ENCODE data around the gene LST1.

The LST1 gene

DNA sequence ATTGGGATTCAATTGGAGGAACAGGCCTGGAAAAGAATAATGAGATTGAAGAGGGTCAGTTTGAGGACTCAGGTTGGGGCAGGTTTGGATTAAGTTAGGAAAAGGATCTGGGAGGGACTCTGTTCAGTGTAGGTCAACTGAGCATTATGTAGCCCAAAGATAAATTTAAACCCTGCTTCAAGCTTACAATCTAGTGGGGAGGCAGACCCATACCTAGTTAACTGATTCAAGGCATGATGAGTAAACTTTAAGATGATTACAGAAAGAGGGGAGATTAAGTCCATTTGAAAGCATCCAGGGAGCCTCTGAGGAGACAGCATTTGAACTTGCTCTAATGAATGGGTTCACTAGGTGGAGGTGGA is 25.4 kb upstream of the LST1 start:
- DNase-seq: no peak

DNA sequence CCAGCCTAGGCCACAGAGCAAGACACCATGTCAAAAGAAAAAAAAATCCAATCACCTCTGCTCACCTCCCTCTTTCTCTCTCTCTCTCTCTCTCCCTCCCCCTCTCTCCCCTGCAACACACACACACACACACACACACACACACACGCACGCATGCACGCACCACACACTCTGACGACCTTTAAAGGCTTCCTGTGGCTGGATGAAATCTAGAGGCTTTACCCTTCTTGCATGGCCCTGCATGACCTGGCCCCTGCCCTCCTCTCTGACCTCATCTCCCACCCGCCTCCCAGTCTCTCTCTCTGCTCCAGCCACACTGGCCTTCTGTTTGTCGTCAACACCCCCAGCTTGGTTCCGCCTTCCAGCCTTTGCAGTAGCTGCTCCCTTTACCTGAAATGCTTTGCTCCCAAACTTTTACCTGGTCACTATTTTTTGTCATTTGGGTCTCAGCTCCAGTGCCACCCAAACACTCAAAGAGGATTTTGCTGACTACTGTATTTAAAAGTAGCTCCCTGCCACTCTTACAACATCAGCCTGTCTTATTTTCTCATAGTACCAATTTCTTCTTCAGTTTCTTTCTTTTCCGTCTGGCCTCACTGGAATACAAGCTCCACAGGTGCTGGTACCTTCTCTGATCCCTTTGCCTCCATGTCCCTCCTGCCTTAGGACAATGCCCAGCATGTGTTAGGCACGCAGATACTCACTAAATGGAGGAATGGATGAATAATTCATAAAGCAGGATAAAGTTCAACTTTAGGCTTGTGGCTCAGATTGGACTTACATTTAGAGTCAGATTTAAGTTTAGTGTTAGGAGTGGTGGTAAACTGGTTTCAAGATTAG is 18.3 kb upstream of the LST1 start:
- no peak for DNase-seq

DNA sequence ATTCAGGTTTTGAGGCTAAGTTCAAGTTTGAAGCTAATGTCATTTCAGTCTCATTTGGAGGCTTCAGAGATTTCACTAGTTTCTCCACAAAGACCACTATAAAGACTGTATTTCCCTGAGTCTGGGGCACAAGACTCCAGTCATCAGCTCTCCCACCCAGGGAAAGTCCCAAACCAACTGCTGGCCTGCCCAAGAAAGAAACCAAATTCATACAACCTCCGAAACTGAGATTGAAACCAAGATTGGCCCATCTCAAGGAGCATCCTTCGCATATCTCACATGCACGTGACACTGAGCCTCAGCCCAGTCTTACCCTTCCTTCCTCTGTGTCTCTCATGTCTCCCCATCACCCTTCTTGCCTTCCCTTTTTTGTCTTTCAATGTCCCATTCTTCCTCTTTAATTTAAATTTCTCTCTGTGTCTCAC is 17.5 kb upstream of the LST1 start:
- no peak for DNase-seq

DNA sequence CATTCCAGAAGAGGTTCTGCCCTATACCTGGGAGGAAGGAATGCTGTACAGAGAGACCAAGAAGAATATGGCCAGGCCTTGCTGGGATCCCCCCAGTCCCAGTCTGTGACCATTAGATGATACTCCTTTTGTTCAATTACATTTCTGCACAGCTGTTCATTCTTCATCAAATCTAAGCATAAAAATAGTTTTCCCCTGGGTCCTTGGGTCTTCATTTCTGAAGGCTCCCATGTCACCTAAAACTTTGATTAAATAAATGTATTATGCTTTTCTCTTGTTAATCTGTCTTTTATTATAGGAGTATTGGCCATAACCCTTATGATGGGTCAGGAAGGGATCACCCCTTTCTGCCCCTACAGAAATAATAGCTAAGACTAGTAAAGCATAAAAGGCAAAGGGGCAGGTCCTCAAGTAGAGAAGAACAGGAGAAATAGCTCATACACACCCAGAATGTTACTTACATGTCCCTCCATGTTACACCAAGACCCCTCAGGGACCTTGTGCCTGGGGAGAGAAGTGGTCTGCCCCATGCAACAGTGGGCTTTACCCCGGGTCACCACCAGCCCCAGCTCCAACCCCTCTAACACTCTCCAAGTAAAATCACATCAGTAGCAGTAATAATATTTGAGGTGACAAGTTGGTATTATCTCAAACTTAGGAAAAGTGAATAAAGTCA is 16.1 kb upstream of the LST1 start:
- DNase-seq: no peak

DNA sequence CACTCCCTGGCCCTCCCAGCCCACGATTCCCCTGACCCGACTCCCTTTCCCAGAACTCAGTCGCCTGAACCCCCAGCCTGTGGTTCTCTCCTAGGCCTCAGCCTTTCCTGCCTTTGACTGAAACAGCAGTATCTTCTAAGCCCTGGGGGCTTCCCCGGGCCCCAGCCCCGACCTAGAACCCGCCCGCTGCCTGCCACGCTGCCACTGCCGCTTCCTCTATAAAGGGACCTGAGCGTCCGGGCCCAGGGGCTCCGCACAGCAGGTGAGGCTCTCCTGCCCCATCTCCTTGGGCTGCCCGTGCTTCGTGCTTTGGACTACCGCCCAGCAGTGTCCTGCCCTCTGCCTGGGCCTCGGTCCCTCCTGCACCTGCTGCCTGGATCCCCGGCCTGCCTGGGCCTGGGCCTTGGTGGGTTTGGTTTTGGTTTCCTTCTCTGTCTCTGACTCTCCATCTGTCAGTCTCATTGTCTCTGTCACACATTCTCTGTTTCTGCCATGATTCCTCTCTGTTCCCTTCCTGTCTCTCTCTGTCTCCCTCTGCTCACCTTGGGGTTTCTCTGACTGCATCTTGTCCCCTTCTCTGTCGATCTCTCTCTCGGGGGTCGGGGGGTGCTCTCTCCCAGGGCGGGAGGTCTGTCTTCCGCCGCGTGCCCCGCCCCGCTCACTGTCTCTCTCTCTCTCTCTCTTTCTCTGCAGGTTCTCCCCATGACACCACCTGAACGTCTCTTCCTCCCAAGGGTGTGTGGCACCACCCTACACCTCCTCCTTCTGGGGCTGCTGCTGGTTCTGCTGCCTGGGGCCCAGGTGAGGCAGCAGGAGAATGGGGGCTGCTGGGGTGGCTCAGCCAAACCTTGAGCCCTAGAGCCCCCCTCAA is 13.8 kb upstream of the LST1 start, which contains the start of gene LTA:
LTA (plus strand) TSS at position 249 of the 871 bp plus-strand sequence; CDS start at position 703, 454 bp downstream.
- DNase-seq: no peak

DNA sequence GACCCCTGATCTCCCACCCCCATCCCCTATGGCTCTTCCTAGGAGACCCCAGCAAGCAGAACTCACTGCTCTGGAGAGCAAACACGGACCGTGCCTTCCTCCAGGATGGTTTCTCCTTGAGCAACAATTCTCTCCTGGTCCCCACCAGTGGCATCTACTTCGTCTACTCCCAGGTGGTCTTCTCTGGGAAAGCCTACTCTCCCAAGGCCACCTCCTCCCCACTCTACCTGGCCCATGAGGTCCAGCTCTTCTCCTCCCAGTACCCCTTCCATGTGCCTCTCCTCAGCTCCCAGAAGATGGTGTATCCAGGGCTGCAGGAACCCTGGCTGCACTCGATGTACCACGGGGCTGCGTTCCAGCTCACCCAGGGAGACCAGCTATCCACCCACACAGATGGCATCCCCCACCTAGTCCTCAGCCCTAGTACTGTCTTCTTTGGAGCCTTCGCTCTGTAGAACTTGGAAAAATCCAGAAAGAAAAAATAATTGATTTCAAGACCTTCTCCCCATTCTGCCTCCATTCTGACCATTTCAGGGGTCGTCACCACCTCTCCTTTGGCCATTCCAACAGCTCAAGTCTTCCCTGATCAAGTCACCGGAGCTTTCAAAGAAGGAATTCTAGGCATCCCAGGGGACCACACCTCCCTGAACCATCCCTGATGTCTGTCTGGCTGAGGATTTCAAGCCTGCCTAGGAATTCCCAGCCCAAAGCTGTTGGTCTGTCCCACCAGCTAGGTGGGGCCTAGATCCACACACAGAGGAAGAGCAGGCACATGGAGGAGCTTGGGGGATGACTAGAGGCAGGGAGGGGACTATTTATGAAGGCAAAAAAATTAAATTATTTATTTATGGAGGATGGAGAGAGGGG is 12.6 kb upstream of the LST1 start:
- no peak for DNase-seq

DNA sequence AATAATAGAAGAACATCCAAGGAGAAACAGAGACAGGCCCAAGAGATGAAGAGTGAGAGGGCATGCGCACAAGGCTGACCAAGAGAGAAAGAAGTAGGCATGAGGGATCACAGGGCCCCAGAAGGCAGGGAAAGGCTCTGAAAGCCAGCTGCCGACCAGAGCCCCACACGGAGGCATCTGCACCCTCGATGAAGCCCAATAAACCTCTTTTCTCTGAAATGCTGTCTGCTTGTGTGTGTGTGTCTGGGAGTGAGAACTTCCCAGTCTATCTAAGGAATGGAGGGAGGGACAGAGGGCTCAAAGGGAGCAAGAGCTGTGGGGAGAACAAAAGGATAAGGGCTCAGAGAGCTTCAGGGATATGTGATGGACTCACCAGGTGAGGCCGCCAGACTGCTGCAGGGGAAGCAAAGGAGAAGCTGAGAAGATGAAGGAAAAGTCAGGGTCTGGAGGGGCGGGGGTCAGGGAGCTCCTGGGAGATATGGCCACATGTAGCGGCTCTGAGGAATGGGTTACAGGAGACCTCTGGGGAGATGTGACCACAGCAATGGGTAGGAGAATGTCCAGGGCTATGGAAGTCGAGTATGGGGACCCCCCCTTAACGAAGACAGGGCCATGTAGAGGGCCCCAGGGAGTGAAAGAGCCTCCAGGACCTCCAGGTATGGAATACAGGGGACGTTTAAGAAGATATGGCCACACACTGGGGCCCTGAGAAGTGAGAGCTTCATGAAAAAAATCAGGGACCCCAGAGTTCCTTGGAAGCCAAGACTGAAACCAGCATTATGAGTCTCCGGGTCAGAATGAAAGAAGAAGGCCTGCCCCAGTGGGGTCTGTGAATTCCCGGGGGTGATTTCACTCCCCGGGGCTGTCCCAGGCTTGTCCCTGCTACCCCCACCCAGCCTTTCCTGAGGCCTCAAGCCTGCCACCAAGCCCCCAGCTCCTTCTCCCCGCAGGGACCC is 11.7 kb upstream of the LST1 start:
- DNase-seq: no peak

DNA sequence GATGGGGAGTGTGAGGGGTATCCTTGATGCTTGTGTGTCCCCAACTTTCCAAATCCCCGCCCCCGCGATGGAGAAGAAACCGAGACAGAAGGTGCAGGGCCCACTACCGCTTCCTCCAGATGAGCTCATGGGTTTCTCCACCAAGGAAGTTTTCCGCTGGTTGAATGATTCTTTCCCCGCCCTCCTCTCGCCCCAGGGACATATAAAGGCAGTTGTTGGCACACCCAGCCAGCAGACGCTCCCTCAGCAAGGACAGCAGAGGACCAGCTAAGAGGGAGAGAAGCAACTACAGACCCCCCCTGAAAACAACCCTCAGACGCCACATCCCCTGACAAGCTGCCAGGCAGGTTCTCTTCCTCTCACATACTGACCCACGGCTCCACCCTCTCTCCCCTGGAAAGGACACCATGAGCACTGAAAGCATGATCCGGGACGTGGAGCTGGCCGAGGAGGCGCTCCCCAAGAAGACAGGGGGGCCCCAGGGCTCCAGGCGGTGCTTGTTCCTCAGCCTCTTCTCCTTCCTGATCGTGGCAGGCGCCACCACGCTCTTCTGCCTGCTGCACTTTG is 10.7 kb upstream of the LST1 start, which contains the start of gene TNF:
TNF (plus strand) TSS at position 231 of the 567 bp plus-strand sequence; CDS start at position 408, 177 bp downstream.
- DNase-seq: no peak

DNA sequence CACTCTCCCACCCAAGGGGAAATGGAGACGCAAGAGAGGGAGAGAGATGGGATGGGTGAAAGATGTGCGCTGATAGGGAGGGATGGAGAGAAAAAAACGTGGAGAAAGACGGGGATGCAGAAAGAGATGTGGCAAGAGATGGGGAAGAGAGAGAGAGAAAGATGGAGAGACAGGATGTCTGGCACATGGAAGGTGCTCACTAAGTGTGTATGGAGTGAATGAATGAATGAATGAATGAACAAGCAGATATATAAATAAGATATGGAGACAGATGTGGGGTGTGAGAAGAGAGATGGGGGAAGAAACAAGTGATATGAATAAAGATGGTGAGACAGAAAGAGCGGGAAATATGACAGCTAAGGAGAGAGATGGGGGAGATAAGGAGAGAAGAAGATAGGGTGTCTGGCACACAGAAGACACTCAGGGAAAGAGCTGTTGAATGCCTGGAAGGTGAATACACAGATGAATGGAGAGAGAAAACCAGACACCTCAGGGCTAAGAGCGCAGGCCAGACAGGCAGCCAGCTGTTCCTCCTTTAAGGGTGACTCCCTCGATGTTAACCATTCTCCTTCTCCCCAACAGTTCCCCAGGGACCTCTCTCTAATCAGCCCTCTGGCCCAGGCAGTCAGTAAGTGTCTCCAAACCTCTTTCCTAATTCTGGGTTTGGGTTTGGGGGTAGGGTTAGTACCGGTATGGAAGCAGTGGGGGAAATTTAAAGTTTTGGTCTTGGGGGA is 10.0 kb upstream of the LST1 start:
- peak; percentile 47 for DNase-seq

DNA sequence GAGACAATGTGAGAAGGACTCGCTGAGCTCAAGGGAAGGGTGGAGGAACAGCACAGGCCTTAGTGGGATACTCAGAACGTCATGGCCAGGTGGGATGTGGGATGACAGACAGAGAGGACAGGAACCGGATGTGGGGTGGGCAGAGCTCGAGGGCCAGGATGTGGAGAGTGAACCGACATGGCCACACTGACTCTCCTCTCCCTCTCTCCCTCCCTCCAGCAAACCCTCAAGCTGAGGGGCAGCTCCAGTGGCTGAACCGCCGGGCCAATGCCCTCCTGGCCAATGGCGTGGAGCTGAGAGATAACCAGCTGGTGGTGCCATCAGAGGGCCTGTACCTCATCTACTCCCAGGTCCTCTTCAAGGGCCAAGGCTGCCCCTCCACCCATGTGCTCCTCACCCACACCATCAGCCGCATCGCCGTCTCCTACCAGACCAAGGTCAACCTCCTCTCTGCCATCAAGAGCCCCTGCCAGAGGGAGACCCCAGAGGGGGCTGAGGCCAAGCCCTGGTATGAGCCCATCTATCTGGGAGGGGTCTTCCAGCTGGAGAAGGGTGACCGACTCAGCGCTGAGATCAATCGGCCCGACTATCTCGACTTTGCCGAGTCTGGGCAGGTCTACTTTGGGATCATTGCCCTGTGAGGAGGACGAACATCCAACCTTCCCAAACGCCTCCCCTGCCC is 9.0 kb upstream of the LST1 start:
- no peak for DNase-seq

DNA sequence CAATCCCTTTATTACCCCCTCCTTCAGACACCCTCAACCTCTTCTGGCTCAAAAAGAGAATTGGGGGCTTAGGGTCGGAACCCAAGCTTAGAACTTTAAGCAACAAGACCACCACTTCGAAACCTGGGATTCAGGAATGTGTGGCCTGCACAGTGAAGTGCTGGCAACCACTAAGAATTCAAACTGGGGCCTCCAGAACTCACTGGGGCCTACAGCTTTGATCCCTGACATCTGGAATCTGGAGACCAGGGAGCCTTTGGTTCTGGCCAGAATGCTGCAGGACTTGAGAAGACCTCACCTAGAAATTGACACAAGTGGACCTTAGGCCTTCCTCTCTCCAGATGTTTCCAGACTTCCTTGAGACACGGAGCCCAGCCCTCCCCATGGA is 8.5 kb upstream of the LST1 start:
- DNase-seq: no peak

DNA sequence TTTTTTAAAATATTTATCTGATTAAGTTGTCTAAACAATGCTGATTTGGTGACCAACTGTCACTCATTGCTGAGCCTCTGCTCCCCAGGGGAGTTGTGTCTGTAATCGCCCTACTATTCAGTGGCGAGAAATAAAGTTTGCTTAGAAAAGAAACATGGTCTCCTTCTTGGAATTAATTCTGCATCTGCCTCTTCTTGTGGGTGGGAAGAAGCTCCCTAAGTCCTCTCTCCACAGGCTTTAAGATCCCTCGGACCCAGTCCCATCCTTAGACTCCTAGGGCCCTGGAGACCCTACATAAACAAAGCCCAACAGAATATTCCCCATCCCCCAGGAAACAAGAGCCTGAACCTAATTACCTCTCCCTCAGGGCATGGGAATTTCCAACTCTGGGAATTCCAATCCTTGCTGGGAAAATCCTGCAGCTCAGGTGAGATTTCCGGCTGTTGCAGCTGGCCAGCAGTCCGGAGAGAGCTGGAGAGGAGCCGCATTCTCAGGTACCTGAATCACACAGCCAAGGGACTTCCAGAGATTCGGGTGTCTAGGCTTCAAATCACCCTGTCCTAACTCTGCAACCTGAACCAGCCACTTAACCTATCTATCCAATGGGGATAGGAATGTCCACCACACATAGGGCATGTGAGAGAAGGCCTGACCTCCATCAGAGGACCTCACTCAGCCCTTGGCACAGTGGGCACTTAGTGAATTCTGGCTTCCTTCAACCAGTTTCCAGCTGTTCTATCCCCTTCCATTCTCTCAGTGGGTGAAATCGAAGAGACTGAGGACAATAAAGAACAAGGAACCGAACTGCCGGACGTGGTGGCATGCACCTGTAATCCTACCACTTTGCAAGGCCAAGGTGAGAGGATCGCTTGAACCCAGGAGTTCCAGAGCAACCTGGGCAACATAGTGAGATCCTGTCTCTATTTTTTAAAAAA is 7.6 kb upstream of the LST1 start:
- no peak for DNase-seq

DNA sequence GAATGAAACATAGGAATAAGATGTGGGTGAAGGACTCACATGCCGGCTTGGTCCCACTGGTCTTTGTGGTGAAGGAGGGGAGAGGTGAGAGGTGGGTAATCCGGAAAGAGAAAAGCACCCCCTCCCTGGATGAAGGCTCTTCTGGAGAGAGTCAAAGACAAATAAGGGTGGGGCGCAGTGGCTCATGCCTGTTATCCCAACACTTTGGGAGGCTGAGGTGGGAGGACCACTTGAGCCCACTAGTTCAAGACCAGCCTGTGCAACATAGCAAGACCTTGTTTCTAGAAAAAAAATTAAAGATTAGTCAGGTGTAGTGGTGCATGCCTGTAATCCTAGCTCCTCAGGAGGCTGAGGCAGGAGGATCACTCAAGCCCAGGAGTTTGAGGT is 7.0 kb upstream of the LST1 start:
- DNase-seq: no peak

DNA sequence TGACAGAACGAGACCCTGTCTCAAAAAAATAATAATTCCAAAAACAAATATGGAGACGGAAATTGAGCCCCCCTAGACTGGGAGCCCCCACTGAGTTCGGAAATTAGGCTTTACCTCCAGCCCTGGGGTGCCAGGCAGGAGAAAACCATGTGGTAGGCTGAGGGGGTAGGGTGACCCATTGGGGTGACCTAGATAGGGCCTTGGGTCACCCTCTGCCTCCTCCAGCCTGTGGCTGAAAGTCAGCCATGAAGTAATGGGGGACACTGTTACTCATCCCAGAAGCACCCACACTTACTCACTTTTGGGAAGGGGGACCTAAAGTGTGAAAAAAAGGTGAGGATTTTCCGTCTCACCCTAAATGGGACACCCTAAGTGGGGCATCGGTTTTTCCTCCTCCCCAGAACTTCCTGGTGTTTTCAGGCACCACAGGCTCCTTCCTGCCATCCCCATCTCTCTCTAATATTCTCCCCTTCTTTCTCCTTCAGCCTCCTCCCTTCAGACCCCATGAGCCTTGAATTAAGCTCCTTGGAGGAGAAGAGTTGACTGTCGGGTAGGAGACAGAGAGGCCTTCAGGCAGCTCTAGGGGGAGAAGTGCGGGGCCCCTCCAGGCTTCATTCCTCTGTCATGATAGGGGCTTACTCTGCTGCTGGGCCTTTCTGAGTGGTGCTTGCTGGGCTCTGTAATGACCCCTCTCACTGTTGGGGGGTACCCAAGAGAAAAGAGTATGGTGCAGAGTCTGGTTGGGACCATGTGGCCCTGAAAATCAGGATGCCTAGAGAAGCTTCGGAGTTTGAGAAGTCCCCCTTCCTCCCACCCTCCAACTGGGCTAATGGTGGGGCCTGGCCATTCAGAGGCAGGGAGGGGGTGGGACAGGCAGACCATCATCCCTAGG is 6.3 kb upstream of the LST1 start:
- no peak for DNase-seq

DNA sequence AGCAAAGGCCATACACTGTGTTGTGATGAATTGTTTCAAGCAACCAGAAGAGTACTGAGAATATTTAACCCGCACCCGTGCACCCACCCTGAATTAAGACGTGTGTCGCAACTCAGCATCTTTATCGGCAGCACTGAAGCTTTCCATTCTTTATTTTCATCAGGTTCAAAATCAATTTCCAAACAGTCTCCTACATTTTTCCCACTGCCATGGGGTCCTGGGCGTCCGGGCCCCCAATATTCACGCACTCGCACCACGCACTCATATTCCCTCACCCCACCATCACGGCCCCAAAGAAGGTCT is 5.7 kb upstream of the LST1 start:
- DNase-seq: no peak

DNA sequence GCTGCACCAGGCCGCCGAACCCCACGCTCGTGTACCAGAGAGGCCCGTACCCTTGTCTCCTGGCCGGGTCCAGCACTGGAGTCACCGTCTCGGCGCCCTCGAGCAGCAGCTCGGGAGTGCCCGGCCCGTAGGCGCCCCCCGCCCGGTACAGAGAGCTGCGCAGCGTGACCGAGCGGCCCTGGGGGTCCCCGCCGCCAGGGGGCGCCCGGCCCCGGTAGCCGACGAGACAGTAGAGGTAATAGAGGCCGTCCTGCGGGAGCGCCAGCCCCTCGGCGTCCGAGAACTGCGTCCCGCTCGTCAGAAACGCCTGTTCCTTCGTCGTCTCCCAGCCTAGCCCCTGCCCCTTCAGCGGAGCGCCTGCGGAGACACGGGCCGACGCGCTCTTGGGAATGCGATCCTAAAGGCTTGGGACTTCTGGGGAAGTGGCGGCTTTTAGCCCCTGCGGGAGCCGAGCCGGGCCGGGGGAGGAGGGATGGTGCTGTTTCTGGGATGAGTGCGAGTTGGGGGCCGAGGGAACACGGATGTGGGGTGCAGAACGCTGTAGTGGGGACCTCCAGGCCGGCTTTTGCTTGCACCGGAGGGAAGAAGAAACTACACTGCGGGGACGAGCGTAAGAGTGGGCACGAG is 5.2 kb upstream of the LST1 start:
- peak; percentile 91 for DNase-seq
